HG03575 (cell line): ENCODE results near the gene SYNE3.
"Not testable (repeated sequence)": the region's sequence is repeated elsewhere in the genome, so short reads cannot be mapped to it uniquely, and the experiment has no call there.

Source experiments
- ATAC-seq: cut with Tn5 transposase; IDR thresholded peaks from one replicate; pipeline ENCODE4 v1.9.1; 2021; ENCODE audit not compliant: unreplicated experiment, insufficient number of reproducible peaks, low FRiP score; ENCODE audit errors: extremely low read depth

SYNE3 gene

GRCh38 chr14:95510804-95511203 lies 5.6 kb downstream of the SYNE3 start:
- ATAC-seq: no peak

DNA sequence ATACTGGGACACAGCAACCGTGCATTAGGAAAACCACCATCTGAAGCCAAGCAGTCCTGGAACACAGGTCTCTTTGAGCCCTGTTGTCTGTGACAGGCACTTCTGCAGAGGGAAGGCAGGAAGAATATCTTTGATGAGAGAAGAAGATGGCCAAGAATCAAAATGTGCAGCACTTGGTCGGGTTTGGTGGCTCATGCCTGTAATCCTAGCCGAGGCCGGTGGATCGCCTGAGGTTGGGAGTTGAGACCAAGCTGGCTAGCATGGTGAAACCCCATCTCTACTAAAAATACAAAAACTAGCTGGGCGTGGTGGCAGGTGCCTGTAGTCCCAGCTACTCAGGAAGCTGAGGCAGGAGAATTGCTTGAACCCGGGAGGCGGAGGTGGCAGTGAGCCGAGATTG lies 6.1 kb downstream of the SYNE3 start:
- not testable (repeated sequence) for ATAC-seq

DNA sequence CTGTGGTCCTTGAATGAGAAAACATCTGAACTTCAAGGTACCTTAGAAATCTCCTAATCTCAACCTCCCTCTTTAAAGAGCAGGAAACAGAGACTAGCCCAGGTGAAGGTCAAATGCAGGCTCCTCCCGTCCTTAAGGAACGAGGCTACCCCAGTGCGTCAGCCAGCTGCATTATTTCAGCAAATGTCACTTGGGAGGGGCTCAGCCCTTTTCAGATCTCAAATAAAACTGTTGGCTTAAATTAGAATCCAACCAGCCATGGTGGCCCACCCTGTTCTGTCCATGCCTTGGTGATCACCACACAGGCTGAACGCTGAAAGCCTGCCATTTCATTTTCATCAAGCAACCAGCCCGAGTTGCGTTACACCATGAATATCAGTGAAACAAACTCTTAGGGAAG lies 7.0 kb downstream of the SYNE3 start:
- ATAC-seq: no peak

- no peak for ATAC-seq
Observed at GRCh38 chr14:95508377-95508776, 8.1 kb downstream of the SYNE3 start.

GRCh38 chr14:95507701-95508103 lies 8.7 kb downstream of the SYNE3 start:
- no peak for ATAC-seq

DNA sequence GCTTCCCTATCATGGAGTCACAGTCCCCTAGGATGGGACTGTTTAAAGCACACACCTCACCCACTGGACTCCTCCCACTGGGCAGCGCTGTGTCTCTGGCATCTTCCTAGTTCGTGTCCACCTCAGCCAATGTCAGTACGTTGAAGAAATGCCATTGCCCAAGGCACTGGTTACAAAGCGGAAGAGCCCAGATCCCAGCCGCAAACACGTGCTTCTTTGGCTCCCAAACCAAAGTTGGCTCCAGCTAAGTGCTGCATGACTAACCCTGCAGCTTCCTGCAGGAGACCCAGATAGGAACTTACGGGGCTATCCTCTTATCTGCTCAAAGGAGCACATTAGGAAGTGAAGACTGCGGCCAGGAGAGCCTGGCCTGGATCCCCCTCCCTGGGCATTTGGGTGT lies 9.3 kb downstream of the SYNE3 start:
- ATAC-seq: no peak

DNA sequence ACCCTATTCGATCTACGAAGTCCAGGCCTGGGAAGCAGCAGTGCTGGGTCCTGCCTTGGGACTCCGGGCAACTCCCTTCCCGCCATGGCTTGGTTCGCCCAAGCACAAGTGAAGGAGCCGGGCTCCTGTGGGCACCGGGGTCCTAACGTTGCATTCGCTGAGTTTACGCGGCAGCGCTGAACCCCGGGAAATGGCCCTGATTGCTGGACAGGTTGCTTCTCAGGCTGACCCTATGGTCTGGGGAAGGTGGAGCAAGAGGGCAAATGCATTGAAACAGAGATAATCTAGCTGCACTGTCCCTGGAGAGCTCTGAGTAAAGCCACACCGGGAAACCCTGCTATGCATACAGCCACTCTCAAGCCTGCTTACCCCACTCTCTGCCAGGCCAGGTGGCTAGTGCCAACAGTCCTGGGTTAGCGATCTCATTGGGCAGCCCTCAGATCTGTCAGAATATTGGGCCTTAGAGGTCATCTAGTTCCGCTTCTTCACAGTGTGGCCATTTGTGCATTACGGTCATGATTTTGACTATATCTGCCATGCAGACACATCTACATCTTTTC lies 11.3 kb downstream of the SYNE3 start:
- ATAC-seq: no peak

- ATAC-seq: no peak
Observed at GRCh38 chr14:95504135-95505029, 12.1 kb downstream of the SYNE3 start.

DNA sequence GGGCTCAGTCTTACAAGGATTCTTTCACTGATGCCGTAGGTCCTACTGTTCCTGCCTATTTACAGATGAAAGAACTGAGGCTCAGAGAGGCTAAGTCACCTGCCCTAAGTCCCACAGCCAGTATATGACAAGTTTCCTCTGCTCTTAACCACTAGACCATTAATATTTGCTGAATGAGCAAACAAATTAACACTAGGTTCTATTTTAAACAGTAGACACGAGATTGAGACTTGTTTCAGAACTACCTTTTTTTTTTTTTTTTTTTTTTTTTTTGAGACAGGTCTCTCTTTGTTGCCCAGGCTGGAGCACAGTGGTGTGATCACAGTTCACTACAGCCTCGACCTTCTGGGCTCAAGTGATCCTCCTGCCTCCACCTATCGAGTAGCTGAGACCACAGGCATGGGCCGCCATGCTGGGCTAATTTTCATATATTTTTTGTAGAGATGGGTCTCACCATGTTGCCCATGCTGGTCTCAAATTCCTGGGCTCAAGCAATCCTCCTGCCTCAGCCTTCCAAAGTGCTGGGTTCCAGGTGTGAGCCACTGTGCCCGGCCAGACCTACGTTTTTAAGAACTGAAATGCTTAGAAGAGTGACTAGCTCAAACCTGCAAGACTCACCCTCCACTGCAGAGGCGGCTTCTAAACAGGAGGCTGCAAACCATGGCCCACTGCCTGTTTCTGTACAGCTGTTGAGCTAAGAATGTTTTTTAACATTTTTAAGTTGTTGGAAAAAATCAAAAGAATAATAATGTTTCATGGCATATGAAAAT lies 12.9 kb downstream of the SYNE3 start:
- ATAC-seq: peak; percentile 55

GRCh38 chr14:95502381-95502950 lies 14.0 kb downstream of the SYNE3 start:
- no peak for ATAC-seq

DNA sequence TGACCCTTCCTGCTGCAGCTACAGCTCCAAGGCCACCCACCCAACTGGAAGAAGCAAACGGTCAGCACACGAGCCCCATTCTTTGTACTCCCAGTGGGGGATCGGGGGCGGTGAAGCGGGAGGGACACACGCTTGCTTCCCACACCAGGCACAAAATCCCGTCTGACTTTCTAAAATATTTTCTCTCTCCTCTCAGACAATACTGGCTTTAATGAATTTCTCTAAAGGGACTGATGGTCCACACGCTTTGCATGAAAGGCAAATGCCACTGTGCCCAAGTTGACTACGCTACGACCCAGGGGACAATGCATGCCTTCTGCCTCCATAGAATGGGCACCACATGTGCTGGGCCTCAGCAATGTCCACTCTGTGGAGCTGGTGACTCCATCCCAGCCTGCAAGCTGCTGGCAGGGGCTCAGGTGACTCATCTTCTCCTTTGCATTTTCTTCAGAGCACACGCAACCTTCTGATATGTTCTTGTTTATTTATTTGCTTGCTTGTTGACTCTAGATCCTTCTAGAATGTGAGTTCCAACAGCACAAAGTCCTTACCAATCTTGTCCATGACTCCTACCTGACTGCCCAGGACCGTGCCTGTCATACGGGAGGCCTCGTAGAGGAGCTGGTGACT lies 15.6 kb downstream of the SYNE3 start:
- no peak for ATAC-seq

GRCh38 chr14:95500201-95500681 lies 16.2 kb downstream of the SYNE3 start:
- no peak for ATAC-seq

DNA sequence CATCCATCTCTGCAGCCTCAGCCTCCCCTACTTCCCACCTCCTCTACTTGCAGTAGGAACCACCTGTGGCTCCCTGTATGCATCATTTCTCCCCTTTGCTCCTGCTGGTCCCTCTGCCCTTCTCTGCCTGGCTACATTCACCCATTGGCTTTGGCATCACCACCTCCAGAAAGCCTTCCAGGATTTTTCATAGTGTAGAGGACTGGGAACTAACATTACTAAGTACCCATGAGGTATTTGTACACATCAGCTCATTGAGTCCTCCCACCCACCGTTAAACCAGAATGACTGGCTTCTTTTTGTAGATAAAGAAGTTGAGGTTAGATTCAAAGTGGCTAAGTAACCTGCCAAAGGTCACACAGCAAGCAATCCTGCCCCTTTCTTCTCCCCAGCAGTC lies 17.1 kb downstream of the SYNE3 start:
- ATAC-seq: no peak

DNA sequence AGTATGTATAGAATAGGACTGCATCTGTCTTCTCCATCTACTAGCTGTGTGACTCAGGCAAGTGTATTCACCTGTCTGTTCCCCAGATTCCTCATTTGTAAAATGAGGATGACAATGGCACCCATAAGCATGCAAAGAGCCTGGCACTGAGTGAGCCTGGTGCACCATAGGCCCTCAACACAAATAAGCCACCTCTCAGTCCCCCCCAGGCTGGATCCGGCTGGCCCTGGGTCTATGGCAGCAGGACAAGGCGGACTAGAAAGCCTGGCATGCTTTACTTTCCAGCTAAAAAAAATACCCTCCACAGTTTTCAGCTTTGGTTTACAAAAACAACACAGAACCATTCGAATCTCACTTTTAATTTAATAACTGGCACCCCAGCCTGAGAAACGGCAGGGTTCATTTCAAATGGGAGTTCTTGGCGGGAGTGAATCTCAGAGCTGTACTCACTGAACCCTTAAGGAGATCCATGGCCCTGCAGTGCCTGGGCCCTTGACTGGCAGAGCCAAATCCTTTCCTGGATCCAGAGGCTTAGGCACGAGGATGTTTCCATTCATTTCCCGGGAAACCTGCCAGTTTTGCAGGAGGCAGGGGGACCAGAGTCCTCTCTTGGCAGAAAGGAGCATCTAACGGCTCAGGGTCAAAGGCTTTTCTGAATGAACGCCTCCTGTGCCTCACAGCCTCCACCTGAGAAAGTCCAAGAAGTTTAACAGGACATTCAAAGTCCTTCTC lies 17.7 kb downstream of the SYNE3 start:
- no peak for ATAC-seq

DNA sequence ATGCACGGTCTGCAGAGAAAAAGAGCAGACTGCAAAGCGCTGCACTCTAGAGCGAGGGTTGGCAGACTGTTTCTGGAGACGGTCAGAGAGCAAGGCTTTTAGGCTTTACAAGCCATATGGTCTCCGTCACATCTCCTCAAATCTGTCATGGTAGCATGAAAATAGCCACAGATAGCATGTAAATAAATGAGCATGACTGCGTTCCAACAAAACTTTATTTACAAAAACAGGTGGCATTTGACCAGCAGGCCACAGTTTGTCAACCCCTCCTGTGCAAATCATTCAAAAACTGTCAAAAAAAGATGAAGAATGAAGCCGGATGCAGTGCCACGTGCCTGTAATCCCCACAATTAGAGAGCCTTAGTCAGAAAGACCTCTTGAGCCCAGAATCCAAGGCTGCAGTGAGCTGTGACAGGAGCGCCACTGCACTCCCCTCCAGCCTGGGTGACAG lies 18.9 kb downstream of the SYNE3 start:
- no peak for ATAC-seq

DNA sequence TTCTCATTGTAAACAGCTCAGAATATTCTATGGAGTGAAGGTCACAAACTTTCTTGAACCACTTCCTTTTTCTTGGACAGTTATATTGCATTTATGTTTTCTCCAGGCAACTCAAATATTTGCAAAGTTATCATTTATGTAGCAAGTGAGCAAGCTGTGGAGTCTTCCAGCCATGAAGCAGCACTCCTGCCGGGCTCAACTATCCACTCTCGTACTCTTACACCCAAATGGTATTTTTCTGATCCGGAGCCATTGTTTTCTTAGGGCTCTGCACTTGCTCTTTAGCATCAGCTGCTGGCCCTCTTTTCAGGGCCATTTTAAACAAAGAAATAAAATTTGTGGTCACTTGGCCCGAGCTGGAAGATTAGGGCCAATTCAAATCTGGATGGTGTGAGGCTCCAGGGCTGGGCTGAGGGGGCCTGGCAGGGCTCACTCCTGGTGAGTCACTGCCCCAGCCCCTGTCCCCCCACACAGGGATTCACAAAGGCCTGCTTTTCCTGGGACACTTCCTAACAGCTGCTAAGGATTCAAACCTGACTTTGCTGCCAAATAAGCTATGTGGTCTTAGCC lies 19.7 kb downstream of the SYNE3 start:
- no peak for ATAC-seq

DNA sequence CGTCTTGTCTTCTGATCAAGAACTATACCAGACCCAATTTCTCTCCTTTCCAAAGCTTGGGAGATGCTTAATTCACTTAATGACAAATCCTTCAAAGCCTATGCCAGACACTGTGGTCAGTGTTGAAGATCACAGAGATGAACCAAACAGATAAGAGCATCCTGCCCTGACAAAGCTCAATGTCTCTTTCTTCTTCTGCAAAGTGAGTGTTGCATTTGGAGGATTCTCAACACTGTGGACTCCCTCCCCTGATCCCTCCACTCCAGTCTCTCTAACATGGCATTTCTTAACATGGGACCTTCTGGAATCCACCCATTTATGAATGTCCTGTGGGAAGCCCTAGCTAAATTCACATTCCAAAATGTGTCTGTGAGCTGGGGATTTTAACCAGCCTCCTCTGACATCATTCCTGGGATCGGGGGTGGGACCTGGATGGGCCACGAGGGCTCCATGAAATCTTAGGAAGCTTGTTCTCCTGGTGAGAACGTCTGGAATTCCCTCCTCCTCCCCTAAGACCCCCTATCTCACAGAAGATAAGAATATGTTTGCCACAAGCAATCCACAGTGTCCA lies 20.3 kb downstream of the SYNE3 start:
- no peak for ATAC-seq

- peak; percentile 53 for ATAC-seq
Observed at GRCh38 chr14:95495538-95496025, 20.9 kb downstream of the SYNE3 start.
